Measurements from ENCODE around the gene MORN1.

MORN1 gene

DNA sequence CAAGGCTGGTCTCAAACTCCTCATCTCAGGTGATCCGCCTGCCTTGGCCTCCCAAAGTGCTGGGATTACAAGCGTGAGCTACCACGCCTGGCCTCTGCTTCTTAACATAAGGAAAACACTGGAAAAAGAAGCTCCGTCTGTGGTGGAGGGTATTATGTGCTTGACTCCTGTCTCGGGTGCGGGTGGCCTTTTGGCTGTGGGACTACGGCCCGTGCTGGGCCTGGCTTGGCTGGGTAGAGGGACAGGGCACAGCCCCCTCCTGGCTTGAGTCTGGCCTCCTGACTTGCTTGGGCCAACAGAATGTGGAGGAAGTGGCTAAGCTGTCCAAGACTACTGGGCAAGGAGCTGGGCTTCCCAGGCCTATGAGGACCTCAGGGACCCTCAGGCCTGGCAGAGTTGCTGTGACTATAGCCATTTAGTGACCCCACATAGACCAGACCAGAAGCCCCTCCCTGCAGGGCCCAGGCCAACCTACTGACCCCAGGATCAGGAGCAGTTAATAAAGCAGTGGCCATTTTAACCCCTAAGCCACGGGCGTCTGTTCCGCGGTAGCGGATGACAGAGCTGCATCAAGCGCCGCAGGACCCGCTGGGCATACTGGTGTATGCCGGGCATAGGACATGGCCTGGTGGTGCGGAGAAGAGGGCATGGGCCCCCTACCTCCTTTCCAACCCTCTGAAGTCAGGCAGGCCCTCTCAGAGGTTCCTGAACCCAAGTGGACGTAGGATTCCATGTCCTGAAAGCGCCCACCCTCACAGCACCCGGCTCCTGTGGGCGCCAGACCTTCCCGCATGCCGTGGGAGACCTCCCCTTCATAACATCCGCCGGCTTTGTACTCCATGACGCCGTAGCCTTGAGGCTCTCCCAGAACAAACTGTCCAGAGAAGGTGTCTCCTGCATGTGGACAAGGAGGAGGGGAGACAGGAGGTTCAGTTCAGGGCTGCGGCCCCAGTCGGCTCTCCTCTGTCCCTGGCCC is 4.4 kb downstream of the MORN1 start:
- peaks cover 11% of the 10 kb centered on the region for H3K4me1 ChIP-seq (ENCODE audit: insufficient read depth, low read length, severe bottlenecking)
- no peak overlapping the region for H2AFZ ChIP-seq (ENCODE audit: low read length)
- H3K27ac ChIP-seq (ENCODE audit: low read depth, low read length, poor library complexity, severe bottlenecking), result no peak overlapping the region
- no peaks in the 10 kb centered on the region for H3K27me3 ChIP-seq (ENCODE audit: insufficient read depth, low read length)
- no peaks in the 10 kb centered on the region for H3F3A ChIP-seq (ENCODE audit: insufficient read depth, low read length)
- H3K79me2 ChIP-seq (ENCODE audit: insufficient read depth, low read length), result no peaks in the 10 kb centered on the region; the same call in 1 of the 2 replicates
- no peak overlapping the region for H3K9ac ChIP-seq (ENCODE audit: low read length)
- no peaks in the 10 kb centered on the region for H3K9me3 ChIP-seq (ENCODE audit: low read length)
- H4K20me1 ChIP-seq (ENCODE audit: insufficient read depth, low read length), result no peaks in the 10 kb centered on the region
- no peaks in the 10 kb centered on the region for H3K9me2 ChIP-seq (ENCODE audit: low read depth, low read length)
- no peak for TF ChIP-seq EZH2 (IDR thresholded peaks at IDR 0.05; ENCODE audit: borderline replicate concordance, low read length)
- TF ChIP-seq, protein P1, sequence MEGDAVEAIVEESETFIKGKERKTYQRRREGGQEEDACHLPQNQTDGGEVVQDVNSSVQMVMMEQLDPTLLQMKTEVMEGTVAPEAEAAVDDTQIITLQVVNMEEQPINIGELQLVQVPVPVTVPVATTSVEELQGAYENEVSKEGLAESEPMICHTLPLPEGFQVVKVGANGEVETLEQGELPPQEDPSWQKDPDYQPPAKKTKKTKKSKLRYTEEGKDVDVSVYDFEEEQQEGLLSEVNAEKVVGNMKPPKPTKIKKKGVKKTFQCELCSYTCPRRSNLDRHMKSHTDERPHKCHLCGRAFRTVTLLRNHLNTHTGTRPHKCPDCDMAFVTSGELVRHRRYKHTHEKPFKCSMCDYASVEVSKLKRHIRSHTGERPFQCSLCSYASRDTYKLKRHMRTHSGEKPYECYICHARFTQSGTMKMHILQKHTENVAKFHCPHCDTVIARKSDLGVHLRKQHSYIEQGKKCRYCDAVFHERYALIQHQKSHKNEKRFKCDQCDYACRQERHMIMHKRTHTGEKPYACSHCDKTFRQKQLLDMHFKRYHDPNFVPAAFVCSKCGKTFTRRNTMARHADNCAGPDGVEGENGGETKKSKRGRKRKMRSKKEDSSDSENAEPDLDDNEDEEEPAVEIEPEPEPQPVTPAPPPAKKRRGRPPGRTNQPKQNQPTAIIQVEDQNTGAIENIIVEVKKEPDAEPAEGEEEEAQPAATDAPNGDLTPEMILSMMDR (IDR thresholded peaks at IDR 0.05; ENCODE audit: low read length), result no peak
- no peak overlapping the region for H3K4me3 ChIP-seq (ENCODE audit: low read depth, low read length, poor library complexity, severe bottlenecking)
- no peak overlapping the region for H3K4me2 ChIP-seq (ENCODE audit: low read length)
- no peaks in the 10 kb centered on the region for H3K36me3 ChIP-seq (ENCODE audit: insufficient read depth, low read length)

DNA sequence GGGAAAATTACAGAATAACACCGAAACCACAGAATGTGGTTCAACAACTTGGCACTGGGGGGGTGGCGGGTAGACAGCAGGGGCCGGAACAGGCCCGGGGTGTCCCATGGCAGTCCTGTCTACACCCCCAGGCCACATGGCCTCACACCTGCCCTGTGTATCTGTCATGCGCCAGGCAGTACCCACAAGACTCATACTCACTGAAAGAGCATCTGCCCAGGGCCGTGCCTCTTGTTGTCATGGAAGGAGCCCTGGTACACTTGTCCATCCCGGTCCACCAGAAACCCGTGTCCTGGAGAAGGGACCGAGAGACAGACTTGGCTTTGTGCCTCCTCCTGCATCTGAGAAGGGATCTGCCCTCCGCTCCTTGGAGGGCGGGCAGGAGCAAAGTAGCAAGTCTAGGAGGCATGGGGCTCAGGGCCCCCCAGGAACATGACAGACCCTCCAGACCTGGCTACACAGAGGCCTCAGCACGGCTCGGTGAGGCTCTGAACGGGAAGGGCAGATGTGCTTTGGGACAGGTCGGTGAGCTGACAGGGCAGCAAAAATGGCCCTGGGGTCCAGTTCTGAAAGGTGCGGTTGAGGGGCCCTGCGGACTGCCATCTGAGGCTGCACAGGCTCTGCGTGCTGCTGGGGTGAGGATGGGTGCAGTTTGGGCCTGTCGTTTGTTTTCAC is 5.6 kb downstream of the MORN1 start:
- Histone ChIP-seq H3K4me2 (ENCODE audit: low read length) (no peak overlapping the region), H3K9me3 (ENCODE audit: low read length) (no peaks in the 10 kb centered on the region), H4K20me1 (ENCODE audit: insufficient read depth, low read length) (no peaks in the 10 kb centered on the region), H3K4me3 (ENCODE audit: low read depth, low read length, poor library complexity, severe bottlenecking) (no peak overlapping the region), H2AFZ (ENCODE audit: low read length) (no peak overlapping the region), H3K4me1 (ENCODE audit: insufficient read depth, low read length, severe bottlenecking) (peaks cover 9% of the 10 kb centered on the region), H3K27ac (ENCODE audit: low read depth, low read length, poor library complexity, severe bottlenecking) (no peak overlapping the region), H3K9ac (ENCODE audit: low read length) (no peak overlapping the region), H3K9me2 (ENCODE audit: low read depth, low read length) (no peaks in the 10 kb centered on the region), H3K36me3 (ENCODE audit: insufficient read depth, low read length) (no peaks in the 10 kb centered on the region), H3K27me3 (ENCODE audit: insufficient read depth, low read length) (no peaks in the 10 kb centered on the region), H3K79me2 (ENCODE audit: insufficient read depth, low read length) (no peaks in the 10 kb centered on the region), H3F3A (ENCODE audit: insufficient read depth, low read length) (no peaks in the 10 kb centered on the region)
- TF ChIP-seq, protein P1 (IDR thresholded peaks at IDR 0.05; ENCODE audit: low read length), result no peak
- no peak for TF ChIP-seq EZH2 (IDR thresholded peaks at IDR 0.05; ENCODE audit: borderline replicate concordance, low read length)

DNA sequence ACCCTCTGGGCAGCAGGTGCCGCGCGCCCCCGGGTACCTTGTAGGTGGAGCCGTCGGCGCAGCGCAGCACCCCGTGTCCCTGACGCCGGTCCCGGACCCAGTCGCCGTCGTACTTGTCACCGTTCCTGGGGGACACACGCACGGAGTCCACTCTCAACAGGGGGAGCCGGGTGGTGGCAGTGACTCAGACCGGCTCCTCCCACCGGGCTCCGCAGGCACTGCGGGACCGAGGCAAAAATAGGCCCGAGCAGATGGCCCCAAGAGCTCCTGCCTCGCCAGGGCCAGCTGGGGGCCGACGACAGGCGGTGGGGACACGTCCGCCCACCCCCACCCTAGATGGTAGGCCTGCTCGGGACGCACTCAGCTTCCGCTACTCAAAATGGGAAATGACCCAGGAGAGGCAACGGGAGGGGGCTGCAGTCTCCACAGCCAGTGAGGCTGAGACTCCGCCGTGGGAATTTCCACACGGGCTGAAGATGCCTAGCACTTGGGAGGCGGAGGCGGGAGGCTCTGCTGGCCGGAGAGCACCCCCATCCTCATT is 6.3 kb downstream of the MORN1 start:
- Histone ChIP-seq H3K36me3 (ENCODE audit: insufficient read depth, low read length) (no peaks in the 10 kb centered on the region), H3K4me1 (ENCODE audit: insufficient read depth, low read length, severe bottlenecking) (peaks cover 2% of the 10 kb centered on the region), H3K4me3 (ENCODE audit: low read depth, low read length, poor library complexity, severe bottlenecking) (no peak overlapping the region), H3K9me2 (ENCODE audit: low read depth, low read length) (no peaks in the 10 kb centered on the region), H2AFZ (ENCODE audit: low read length) (no peak overlapping the region), H3K27ac (ENCODE audit: low read depth, low read length, poor library complexity, severe bottlenecking) (no peak overlapping the region), H3K9ac (ENCODE audit: low read length) (no peak overlapping the region), H3K9me3 (ENCODE audit: low read length) (no peaks in the 10 kb centered on the region), H3F3A (ENCODE audit: insufficient read depth, low read length) (no peaks in the 10 kb centered on the region), H4K20me1 (ENCODE audit: insufficient read depth, low read length) (no peaks in the 10 kb centered on the region), H3K4me2 (ENCODE audit: low read length) (no peak overlapping the region), H3K27me3 (ENCODE audit: insufficient read depth, low read length) (no peaks in the 10 kb centered on the region), H3K79me2 (ENCODE audit: insufficient read depth, low read length) (no peaks in the 10 kb centered on the region)
- TF ChIP-seq, protein P1 (IDR thresholded peaks at IDR 0.05; ENCODE audit: low read length), result no peak
- no peak for TF ChIP-seq EZH2 (IDR thresholded peaks at IDR 0.05; ENCODE audit: borderline replicate concordance, low read length)

Data from OCI-LY1 (cell line).